ENCODE measurements around the gene RCSD1.
"Not testable (repeated sequence)": the region's sequence is repeated elsewhere in the genome, so short reads cannot be mapped to it uniquely, and the experiment has no call there.

The RCSD1 gene

GRCh38 chr1:167629681-167630567 lies at the start of gene RCSD1:
Gene RCSD1, plus strand, starts transcription at chr1:167630232. Its CDS starts 192 bp downstream, at chr1:167630424.
- DNase-seq = peak; percentile 64

- DNase-seq = no peak
Observed at GRCh38 chr1:167582064-167582463, 48.0 kb upstream of the RCSD1 start.

- DNase-seq = no peak
Observed at GRCh38 chr1:167582722-167583121, 47.3 kb upstream of the RCSD1 start.

- no peak for DNase-seq
Observed at GRCh38 chr1:167584581-167584980, 45.5 kb upstream of the RCSD1 start.

GRCh38 chr1:167587342-167587741 lies 42.7 kb upstream of the RCSD1 start:
- DNase-seq = no peak

GRCh38 chr1:167587872-167588271 lies 42.2 kb upstream of the RCSD1 start:
- DNase-seq = no peak

GRCh38 chr1:167588361-167588760 lies 41.7 kb upstream of the RCSD1 start:
- no peak for DNase-seq

GRCh38 chr1:167592475-167592874 lies 37.6 kb upstream of the RCSD1 start:
- no peak for DNase-seq

GRCh38 chr1:167593860-167594259 lies 36.2 kb upstream of the RCSD1 start:
- DNase-seq = no peak

- no peak for DNase-seq
Observed at GRCh38 chr1:167594822-167595221, 35.2 kb upstream of the RCSD1 start.

- peak; percentile 32 for DNase-seq
Observed at GRCh38 chr1:167599957-167600581, 30.0 kb upstream of the RCSD1 start.

GRCh38 chr1:167601442-167602383 lies 28.3 kb upstream of the RCSD1 start:
- peak; percentile 60 for DNase-seq

GRCh38 chr1:167602840-167603239 lies 27.2 kb upstream of the RCSD1 start:
- no peak for DNase-seq

GRCh38 chr1:167605576-167605975 lies 24.5 kb upstream of the RCSD1 start:
- no peak for DNase-seq

GRCh38 chr1:167611983-167612382 lies 18.0 kb upstream of the RCSD1 start:
- DNase-seq = no peak

GRCh38 chr1:167612587-167613385 lies 17.2 kb upstream of the RCSD1 start:
- no peak for DNase-seq

GRCh38 chr1:167613984-167614383 lies 16.0 kb upstream of the RCSD1 start:
- not testable (repeated sequence) for DNase-seq

- DNase-seq = no peak
Observed at GRCh38 chr1:167614851-167615250, 15.2 kb upstream of the RCSD1 start.

GRCh38 chr1:167616521-167616920 lies 13.5 kb upstream of the RCSD1 start:
- DNase-seq = no peak

- peak; percentile 45 for DNase-seq
Observed at GRCh38 chr1:167617153-167618147, 12.6 kb upstream of the RCSD1 start.

GRCh38 chr1:167618366-167618765 lies 11.7 kb upstream of the RCSD1 start:
- no peak for DNase-seq
